GM12878 (cell line): ENCODE data around the gene BLTP1.

Source experiments
- CREB1 ChIP-seq: IDR thresholded peaks from 2 replicates; pipeline ENCODE4 v1.6.1; 2012; ENCODE audit warnings: low read depth, mild to moderate bottlenecking, inconsistent platforms
- EZH2 ChIP-seq: IDR thresholded peaks from 2 replicates; pipeline ENCODE4 v1.6.1; 2012; ENCODE audit warnings: low read depth, mild to moderate bottlenecking, control low read depth, inconsistent platforms, low read length, borderline replicate concordance; ENCODE audit not compliant: control insufficient read depth
- POLR2A ChIP-seq: IDR thresholded peaks from 2 replicates; pipeline ENCODE4 v1.6.1; 2011; ENCODE audit warnings: low read depth, mild to moderate bottlenecking, low read length
- POLR2AphosphoS5 ChIP-seq: IDR thresholded peaks from 2 replicates; pipeline ENCODE4 v1.6.1; 2011; ENCODE audit warnings: mild to moderate bottlenecking, low read length, inconsistent platforms
- RFX5 ChIP-seq: IDR thresholded peaks from 2 replicates; pipeline ENCODE4 v1.6.1; 2011; ENCODE audit warnings: low read depth, low read length, improper control_type of control experiment
- SIN3A ChIP-seq: IDR thresholded peaks from 2 replicates; pipeline ENCODE4 v1.6.1; 2012; ENCODE audit warnings: low read depth, low read length, improper control_type of control experiment
- ZNF24 ChIP-seq: fragments of 450-650 bp; IDR thresholded peaks from 2 replicates; pipeline ENCODE4 v1.6.1; 2017; ENCODE audit warnings: antibody characterized with exemption, mild to moderate bottlenecking
- ZNF384 ChIP-seq: IDR thresholded peaks from 2 replicates; pipeline ENCODE4 v1.6.1; 2012; ENCODE audit warnings: low read depth, mild to moderate bottlenecking, low read length, improper control_type of control experiment, borderline replicate concordance
- ZZZ3 ChIP-seq: IDR thresholded peaks from 2 replicates; pipeline ENCODE4 v1.6.1; 2011; ENCODE audit warnings: low read depth; ENCODE audit not compliant: control insufficient read depth, insufficient read length
- TF ChIP-seq, protein P1 (sequence below), 3 experiments: IDR thresholded peaks in 2 of 3; conservative IDR thresholded peaks in 1 of 3; 2 replicates each; pipeline ENCODE4 v1.5.1; 2011; ENCODE audit warnings: low read depth in 3 of 3, low read length in 3 of 3, mild to moderate bottlenecking in 3 of 3, control low read depth in 2 of 3, moderate library complexity in 2 of 3, inconsistent platforms in 1 of 3, mixed read lengths in 1 of 3; ENCODE audit not compliant: control insufficient read depth in 2 of 3, insufficient read depth in 1 of 3; ENCODE audit errors: extremely low read depth in 1 of 3
- TF ChIP-seq, protein P2 (sequence below): fragments of 450-650 bp; formaldehyde crosslinking; IDR thresholded peaks from 2 replicates; pipeline ENCODE4 v1.4.0; 2022; ENCODE audit warnings: mild to moderate bottlenecking, moderate library complexity
- TF ChIP-seq, protein P3 (sequence below): IDR thresholded peaks from 2 replicates; pipeline ENCODE4 v1.6.1; 2012; ENCODE audit warnings: low read depth, low read length, improper control_type of control experiment
- TF ChIP-seq, protein P4 (sequence below): IDR thresholded peaks from 2 replicates; pipeline ENCODE4 v1.6.1; 2012; ENCODE audit warnings: mild to moderate bottlenecking, low read depth, low read length

DNA sequence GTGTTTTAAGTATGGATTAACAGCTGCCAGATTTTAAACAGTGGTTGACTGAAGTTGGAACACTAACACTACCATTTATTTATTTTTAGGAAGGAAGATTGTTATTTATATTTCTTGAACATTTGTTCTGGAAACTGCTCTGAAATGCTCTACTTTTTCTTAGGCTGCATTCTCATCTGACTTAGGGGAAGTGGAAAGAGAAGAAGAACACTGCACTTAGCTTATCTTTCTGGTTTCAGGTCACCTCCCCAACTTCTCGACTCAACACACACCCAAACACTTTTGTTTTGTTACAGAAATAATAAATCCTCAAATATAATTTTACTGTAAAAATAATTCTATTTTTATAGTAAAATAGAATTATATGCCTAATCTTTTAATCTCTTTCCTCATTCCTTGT is 18.6 kb downstream of the BLTP1 start:
- TF ChIP-seq SIN3A (no peak), CREB1 (no peak), POLR2AphosphoS5 (no peak), POLR2A (no peak), ZZZ3 (no peak), RFX5 (no peak), ZNF24 (no peak), ZNF384 (no peak), EZH2 (no peak)
- TF ChIP-seq, protein P1, sequence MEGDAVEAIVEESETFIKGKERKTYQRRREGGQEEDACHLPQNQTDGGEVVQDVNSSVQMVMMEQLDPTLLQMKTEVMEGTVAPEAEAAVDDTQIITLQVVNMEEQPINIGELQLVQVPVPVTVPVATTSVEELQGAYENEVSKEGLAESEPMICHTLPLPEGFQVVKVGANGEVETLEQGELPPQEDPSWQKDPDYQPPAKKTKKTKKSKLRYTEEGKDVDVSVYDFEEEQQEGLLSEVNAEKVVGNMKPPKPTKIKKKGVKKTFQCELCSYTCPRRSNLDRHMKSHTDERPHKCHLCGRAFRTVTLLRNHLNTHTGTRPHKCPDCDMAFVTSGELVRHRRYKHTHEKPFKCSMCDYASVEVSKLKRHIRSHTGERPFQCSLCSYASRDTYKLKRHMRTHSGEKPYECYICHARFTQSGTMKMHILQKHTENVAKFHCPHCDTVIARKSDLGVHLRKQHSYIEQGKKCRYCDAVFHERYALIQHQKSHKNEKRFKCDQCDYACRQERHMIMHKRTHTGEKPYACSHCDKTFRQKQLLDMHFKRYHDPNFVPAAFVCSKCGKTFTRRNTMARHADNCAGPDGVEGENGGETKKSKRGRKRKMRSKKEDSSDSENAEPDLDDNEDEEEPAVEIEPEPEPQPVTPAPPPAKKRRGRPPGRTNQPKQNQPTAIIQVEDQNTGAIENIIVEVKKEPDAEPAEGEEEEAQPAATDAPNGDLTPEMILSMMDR (IDR thresholded peaks at IDR 0.05 in 2 of 3, conservative IDR thresholded peaks at IDR 0.05 in 1 of 3; ENCODE audit: control insufficient read depth in 2 of 3, extremely low read depth in 1 of 3, insufficient read depth in 1 of 3, low read depth in 3 of 3, low read length in 3 of 3), result no peak
- TF ChIP-seq, protein P2, sequence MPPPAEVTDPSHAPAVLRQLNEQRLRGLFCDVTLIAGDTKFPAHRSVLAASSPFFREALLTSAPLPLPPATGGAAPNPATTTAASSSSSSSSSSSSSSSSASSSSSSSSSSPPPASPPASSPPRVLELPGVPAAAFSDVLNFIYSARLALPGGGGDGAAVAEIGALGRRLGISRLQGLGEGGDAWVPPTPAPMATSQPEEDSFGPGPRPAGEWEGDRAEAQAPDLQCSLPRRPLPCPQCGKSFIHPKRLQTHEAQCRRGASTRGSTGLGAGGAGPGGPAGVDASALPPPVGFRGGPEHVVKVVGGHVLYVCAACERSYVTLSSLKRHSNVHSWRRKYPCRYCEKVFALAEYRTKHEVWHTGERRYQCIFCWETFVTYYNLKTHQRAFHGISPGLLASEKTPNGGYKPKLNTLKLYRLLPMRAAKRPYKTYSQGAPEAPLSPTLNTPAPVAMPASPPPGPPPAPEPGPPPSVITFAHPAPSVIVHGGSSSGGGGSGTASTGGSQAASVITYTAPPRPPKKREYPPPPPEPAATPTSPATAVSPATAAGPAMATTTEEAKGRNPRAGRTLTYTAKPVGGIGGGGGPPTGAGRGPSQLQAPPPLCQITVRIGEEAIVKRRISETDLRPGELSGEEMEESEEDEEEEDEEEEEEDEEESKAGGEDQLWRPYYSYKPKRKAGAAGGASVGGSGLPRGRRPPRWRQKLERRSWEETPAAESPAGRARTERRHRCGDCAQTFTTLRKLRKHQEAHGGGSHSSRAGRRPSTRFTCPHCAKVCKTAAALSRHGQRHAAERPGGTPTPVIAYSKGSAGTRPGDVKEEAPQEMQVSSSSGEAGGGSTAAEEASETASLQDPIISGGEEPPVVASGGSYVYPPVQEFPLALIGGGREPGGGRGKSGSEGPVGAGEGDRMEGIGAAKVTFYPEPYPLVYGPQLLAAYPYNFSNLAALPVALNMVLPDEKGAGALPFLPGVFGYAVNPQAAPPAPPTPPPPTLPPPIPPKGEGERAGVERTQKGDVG (CRISPR knock-in tag), result no peak
- TF ChIP-seq, protein P3, sequence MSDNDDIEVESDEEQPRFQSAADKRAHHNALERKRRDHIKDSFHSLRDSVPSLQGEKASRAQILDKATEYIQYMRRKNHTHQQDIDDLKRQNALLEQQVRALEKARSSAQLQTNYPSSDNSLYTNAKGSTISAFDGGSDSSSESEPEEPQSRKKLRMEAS, result no peak
- TF ChIP-seq, protein P4, sequence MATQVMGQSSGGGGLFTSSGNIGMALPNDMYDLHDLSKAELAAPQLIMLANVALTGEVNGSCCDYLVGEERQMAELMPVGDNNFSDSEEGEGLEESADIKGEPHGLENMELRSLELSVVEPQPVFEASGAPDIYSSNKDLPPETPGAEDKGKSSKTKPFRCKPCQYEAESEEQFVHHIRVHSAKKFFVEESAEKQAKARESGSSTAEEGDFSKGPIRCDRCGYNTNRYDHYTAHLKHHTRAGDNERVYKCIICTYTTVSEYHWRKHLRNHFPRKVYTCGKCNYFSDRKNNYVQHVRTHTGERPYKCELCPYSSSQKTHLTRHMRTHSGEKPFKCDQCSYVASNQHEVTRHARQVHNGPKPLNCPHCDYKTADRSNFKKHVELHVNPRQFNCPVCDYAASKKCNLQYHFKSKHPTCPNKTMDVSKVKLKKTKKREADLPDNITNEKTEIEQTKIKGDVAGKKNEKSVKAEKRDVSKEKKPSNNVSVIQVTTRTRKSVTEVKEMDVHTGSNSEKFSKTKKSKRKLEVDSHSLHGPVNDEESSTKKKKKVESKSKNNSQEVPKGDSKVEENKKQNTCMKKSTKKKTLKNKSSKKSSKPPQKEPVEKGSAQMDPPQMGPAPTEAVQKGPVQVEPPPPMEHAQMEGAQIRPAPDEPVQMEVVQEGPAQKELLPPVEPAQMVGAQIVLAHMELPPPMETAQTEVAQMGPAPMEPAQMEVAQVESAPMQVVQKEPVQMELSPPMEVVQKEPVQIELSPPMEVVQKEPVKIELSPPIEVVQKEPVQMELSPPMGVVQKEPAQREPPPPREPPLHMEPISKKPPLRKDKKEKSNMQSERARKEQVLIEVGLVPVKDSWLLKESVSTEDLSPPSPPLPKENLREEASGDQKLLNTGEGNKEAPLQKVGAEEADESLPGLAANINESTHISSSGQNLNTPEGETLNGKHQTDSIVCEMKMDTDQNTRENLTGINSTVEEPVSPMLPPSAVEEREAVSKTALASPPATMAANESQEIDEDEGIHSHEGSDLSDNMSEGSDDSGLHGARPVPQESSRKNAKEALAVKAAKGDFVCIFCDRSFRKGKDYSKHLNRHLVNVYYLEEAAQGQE, result no peak
